HT-29 (cell line): ENCODE measurements around the gene SRRM1. TPM values are rescaled to one million over a fixed set of nuclear protein-coding genes. Genes with fewer than 3 reads are reported as not detected.
A peak's percentile ranks its signal among the peaks of the same experiment; 100 is the strongest.
"Not testable (repeated sequence)": the region's sequence is repeated elsewhere in the genome, so short reads cannot be mapped to it uniquely, and the experiment has no call there.

Source experiments
- DNase-seq: peaks from one replicate; pipeline ENCODE4 v3.0.0-alpha.2; 2015; ENCODE audit warnings: low spot score
- total RNA-seq: library from RNA; depleted of rRNA; stranded (reverse); fragments of >200 nt; shearing (Covaris generic); gene quantifications from 2 replicates; pipeline ENCODE4 v1.2.3, GENCODE V29; 2014

The SRRM1 gene
- total RNA-seq, 1 experiment from 2014 or later, result 25.3 TPM

DNA sequence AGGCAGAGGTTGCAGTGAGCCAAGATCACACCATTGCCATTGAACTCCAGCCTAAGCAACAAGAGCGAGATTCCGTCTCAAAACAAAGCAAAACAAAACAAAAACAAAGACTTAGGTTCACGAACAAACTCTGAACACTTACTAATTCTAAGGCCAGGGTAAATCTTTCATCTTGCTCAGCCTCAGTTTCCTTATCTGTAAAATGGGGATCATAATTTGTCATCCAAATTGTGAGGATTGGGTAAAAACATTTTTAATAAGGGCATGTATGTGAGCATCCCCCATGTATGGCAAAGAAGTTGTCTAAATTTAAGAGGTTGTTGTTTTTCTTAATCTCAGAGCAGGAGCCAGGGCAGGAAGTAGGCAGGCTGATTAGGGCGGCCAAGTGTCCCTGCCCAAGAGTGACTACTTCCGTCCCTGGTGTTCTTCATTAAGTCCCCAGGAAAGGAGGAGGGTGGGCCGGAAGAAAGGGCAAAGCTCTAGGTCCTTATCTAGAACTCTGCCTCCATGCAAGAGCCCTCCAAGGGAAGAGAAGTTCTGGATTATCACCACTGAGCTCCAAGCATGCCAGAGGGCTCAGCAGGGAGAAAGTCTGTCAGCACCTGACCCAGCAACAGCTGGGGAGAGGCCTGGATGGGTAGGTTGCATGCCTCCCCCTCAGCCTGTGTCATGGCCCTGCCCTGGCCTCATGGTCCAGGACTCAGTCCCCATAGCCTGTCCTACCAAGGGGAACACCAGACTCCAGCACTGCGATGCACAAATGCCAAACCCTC, 52.3 kb downstream of the SRRM1 start:
- no peak for DNase-seq

DNA sequence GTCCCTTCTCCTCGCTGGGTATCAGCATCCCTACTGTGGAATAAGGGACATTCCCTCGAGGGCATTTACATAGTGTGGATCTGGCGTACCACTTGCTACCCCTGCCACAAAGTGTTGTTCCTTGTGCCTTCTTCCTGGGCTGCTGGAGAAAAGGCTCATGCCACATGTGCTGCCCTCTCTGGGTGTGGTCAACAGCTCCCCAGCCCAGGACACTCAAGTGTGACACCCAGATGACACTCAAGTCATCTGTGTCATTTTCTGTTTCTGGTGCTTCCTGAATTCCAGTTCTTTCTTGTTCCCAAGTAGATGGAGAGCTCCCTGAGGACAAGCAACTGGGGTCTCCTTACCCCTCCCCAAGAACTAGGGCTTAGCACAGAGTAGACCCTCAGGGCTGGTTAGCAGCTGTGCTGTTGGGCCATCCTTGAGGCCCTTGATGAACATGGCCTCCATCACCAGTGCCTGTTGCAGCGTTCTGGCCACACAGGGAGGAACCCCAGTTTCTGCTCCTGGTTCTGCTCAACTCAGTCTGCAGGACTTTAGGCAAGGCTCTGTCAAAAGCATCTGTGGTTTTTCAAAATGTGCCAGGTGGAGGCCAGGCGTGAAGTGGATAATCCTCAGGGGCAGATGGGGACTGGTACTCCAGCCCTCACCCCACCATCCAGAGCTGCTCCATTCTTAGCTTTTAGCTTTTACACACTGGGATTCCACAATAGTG, 53.1 kb downstream of the SRRM1 start:
- no peak for DNase-seq

DNA sequence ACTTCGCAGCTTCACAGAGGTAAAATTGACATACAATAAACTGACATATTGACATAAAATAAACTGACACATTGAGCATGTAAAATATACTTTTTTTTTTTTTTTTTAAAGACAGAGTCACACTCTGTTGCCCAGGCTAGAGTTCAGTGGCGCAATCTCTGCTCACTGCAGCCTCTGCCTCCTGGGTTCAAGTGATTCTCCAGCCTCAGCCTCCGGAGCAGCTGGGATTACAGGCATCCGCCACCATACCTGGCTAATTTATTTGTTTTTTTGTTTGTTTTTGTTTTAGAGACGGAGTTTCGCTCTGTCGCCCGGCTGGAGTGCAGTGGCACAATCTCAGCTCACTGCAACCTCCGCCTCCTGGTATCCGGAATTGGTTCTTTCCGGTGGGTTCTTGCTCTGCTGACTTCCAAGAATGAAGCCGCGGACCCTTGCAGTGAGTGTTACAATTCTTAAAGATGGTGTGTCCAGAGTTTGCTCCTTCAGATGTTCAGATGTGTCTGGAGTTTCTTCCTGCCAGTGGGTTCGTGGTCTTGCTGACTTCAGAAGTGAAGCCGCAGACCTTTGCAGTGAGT, 53.7 kb downstream of the SRRM1 start:
- no peak for DNase-seq

DNA sequence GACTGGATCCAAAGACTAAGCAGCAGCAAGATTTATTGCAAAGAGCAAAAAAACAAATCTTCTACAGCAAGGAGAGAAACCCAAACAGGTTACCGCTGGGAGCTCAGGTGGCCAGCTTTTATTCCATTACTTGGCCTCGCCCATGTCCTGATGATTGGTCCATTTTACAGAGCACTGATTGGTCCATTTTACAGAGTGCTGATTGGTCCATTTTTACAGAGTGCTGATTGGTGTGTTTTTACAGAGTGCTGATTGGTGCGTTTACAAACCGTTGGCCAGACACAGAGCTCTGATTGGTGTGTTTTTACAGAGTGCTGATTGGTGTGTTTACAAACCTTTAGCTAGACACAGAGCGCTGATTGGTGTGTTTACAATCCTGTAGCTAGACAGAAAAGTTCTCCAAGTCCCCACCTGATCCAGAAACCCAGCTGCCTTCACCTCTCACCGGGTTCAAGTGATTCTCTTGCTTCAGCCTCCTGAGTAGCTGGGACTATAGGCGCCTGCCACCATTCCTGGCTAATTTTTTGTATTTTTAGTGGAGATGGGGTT, 54.4 kb downstream of the SRRM1 start:
- not testable (repeated sequence) for DNase-seq

DNA sequence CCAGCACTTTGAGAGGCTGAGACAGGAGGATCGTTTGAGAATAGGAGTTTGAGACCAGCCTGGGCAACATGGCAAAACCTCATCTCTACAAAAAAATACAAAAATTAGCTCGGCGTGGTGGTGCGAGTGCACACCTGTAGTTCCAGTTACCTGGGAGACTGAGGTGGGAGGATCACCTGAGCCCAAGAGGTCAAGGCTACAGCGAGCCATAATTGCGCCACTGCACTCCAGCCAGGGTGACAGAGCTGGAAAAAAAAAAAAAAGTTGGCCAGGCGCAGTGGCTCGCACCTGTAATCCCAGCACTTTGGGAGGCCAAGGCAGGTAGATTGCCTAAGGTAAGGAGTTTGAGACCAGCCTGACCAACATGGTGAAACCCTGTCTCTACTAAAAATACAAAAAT, 55.2 kb downstream of the SRRM1 start:
- not testable (repeated sequence) for DNase-seq

DNA sequence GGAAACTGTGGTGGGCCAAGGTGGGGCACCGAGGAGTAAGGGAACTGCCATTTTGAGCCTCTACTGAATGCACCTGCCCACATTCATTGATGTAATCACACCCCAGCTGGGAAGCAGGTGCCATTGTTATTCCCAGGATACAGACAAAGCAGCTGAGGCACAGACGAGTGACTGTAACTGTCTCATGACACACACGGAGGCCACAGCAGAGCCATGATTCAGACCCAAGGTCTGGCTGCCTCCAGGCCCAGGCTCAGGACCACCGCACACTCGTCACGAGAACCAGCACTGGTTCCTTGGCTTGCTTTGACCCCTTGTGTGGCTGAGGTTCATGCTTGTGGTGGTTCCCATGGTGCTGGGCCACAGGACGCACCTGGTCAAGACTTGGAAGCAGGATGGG, 56.5 kb downstream of the SRRM1 start:
- no peak for DNase-seq

DNA sequence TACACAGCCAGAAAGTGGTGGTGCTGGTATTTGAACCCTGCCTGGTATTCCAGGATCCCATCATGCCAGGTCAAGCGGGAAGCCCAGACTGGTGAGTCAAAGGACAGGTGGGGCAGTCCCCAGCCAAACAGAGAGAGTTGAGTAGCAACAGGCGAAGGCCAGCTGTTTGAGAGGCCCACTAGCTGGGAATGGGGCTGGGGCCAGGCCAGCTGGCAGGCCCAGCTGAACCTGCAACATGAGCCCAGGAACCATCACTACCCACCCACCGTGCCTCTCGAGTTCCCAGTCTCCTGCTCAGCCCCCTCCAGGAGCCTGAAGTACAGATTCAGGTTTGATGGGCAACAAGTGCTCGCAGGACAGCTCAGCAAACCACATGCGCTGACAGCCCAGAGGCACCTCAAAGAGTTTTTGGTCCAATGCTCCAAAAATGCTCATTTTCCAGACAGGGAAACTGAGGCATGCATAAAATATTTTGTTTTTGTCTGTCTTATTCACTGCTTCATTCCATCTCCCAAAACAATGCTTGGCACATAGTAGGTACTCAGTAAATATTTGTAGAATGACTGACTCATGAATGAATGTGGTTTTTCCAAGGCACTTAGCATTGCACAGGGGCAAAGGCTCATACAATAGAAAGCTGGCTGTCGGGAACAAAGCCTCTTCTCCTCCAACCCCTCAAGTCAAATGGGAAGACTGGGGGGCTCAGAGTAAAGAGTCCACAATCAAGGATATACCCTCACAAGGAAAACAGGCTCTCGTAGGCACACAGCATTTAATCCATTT, 59.6 kb downstream of the SRRM1 start:
- no peak for DNase-seq

DNA sequence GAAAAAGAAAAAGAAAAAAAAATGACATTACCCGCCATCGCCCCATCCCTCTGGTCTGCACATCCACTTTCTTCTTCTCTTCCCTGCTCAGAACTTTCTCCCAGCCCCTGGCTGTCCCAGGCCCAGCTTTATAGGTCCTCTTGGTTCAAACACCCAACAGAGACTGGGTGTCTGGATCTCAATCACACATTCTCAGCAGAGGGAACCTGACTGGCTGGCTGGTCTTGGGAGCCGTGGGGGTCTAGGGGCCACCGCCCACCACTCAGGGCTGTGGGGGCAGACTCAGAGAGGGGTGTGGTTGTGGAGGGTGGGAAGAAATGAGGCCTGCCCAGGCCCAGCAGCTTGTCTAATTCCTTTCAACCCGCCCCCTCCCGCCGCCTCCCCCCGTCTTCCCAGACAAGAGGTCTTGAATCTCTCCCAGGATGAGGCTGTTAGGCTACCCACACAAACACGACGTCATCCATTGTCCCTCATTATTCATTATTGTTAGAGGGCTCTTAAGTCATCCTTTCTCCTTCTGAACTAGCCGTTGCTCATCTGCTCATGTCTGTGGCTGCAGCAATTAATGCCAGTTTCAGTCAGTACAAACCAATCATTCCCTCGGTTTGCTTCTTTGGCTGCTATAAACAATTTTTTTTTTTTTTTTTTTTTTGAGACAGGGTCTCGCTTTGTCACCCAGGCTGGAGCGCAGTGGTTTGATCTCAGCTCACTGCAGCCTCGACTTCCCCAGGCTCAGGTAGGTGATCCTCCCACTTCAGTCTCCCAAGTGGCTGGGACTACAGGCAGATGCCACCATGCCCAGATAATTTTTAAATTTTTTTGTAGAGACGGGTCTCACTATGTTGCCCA, 61.5 kb downstream of the SRRM1 start:
- DNase-seq, result no peak

DNA sequence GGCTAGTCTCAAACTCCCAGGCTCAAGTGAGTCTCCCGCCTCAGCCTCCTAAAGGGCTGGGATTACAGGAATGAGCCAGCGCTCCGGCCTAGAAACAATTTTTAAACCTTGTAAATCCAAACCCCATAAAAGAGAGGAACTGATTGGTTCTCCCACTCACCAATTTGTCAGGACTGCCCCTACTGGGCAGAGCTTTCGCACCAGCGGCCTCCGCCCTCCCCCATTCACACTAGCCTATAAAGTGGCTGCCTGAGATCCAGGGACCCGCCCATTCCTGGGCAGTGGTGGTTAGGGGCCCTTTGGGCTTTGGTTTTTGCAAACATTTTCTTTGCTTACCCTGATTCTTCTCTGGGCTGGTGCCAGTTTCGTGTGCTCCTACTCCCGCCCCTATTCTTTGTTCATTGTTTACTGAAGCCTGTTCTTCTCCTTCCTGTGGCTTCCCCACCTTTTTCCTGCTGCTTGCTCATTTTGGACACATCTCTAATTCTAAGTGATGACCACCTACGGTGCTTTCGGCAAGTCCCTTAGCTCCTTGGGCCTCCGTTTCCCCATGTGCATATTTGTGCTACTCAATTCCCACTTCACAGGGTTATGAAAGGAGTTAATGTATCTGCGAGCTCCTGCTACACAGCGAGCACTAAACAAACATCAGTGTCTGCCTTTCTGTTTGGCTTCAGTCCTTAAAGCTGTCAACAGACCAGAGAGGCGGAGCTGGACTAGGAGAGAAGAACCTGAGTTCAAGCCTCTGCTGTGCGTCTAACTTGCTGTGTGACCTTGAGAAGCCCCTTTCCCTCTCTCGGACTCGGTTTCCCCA, 62.4 kb downstream of the SRRM1 start:
- peak; percentile 96 for DNase-seq

DNA sequence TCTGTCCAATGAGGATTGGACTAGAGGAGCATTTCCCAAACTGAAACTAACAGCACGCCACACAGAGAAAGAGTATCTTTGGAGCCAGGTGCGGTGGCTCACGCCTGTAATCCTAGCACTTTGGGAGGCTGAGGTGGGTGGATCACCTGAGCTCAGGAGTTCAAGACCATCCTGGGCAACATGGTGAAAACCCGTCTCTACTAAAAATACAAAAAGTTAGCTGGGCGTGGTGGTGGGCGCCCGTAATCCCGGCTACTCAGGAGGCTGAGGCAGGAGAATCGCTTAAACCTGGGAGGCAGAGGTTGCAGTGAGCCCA, 62.9 kb downstream of the SRRM1 start:
- DNase-seq, result not testable (repeated sequence)

DNA sequence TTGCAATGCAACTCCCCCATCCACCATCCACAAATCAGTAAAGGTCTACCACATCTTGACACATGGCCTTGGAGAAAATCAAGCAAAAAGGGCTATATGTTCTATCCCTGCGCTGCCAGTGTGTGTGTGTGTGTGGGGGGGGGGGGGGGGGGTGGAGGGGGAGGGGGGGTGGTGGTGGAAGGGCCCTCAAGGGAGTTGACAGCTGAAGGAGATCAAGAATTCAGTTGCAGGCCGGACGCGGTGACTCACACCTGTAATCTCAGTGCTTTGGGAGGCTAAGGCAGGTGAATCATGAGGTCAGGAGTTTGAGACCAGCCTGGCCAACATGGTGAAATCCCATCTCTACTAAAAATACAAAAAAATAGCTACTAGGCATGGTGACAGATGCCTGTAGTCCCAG, 64.6 kb downstream of the SRRM1 start:
- DNase-seq, result no peak

DNA sequence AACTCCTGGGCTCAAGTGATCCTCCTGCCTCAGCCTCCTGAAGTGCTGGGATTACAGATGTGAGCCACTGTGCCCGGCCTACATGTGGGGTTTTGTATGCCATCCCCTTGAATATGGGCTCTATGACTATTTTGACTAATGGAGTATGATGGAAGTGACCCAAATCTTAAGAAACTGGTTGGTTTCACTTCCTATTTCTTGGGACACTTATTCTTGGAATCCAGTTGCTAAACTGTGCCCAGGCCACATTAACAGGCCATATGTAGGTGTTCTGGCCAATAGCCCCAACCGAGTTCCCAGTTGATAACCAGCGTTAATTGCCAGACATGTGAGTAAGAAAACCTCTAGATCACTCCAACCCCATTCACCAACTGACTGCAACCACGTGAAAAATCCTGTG, 65.8 kb downstream of the SRRM1 start:
- no peak for DNase-seq

DNA sequence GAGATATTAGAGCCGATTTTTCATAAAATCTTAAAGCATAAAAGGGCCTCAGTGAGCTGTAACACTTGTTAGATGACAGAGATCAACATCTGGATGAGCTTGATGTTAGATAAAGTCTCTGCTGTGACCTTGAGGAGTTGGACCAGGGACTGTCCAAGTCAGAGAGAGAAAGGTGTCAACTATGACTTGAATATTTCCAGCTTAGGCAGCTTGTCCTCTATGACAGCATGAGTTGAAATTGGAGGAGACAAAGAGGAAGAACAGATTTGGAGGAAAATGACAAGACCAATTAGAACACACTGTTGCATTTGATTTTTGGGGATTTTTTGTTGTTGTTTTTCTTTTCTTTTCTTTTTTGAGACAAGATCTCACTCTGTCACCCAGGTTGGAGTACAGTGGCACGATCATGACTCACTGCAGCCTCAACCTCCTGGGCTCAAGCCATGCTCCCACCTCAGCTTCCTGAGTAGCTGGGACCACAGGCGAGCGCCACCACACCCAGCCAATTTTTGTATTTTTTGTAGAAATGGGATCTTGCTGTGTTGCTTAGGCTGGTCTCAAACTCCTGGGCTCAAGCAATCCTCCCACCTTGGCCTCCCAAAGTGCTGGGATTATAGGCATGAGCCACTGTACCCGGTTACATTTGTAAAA, 66.8 kb downstream of the SRRM1 start:
- DNase-seq, result no peak

DNA sequence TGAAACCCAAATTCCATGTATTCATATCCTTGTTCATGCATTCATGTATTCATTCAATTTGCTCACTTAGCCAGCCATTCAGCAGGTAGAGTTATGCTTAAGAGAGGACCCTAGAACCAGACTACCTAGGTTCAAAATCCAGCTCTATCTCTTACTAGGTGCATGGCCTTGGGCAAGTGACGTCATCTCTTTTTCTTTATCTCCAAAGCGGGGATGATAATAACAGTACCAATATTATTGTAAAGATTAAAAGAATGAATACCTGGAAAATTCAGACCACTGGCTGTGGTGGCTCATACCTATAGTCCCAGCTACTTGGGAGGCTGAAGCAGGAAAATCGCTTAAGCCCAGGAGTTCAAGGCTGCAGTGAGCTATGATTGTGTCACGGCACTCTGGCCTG, 68.2 kb downstream of the SRRM1 start:
- DNase-seq, result no peak

DNA sequence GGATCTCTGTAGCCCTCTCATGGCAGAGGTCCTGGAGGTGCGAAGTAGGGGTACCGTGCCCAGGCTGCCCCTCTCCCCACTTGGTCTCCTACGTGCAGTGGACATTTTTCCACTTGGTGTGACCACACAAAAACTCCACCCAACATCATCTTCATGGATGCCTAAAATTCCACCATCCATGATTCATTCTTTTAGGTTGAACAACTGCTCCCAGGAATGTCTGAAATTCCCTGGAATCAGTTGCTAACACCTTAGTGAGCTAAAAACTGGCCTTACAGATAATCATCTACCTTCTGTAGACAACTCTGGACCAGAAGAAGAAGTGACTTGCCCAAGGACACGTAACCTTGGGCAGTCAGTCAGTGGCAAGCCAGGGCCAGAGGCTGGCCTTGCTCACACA, 70.1 kb downstream of the SRRM1 start:
- no peak for DNase-seq

DNA sequence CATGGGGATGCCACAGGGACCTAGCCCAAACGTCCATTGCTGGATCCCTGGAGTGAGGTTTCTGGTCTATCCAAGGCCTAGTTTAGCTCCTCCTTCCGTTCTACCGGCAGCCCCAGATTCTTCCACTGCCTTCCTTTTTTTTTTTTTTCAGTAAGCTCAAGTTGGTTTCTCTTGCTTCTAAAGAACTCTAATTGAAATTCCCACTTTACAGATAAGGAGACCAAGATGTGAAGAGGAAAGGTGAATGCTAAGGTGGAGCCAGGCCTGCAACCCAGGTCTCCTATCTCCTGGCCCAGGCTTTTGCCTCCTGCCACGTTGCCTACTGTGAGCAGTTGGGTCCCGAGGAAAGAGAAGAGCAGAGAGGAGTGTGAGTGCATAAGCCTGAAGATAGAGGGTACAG, 70.6 kb downstream of the SRRM1 start:
- DNase-seq, result no peak

DNA sequence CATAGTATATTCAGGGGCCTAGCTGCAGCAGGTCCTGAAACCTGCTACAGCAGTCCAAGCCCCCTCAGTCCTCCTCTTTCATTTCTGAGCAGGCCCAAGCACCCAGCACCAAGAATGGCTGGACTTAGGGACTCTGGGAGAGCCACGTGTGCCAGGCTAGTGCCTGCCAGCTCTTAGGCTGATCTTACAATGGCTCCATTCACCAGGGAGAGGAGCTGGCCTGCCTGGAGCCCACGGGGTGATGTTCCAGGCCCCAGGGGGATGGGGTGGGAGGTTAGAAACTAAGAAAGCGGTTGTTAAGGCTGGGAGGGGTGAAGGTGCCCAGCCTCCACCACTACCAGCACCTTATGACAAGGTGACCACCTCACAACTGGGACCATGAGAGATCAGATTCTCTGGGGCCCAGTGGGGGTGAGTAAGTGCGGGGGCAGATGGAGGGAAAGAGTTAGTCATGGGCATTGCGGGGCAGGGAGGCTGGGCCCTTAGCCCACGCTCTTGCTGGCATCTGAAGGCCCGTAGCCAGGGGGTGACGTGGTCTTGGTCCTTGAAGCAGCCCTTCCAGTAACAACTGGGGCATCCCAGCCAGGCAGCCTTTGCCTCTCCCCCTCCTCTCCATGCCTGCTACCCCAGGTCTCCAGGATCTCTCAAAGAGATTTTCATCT, 71.9 kb downstream of the SRRM1 start:
- DNase-seq, result no peak

DNA sequence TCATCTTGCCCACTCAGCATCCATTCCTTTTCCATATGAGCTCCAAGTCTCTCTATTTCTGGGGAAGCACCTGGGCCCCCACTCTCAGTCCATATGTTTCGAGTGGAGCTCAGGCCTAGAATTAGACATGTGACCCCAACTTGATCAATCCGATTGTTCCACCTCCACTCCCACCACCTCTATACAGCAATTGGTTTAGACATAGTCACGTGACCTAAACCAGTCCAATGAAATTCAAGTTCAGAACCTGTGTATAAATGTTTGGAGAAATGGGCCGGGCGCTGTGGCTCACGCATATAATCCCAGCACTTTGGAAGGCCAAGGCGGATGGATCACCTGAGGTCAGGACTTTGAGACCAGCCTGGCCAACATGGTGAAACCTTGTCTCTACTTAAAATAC, 72.6 kb downstream of the SRRM1 start:
- no peak for DNase-seq
